CD4-positive, alpha-beta T cell (primary cell): ENCODE measurements around the gene HS6ST2. TPM values are rescaled to one million over a fixed set of nuclear protein-coding genes. Genes with fewer than 3 reads are reported as not detected.

Experiments
- ATAC-seq: fragments of 200-7000 bp; cut with Tn5 transposase; one replicate; pipeline ENCODE4 v1.10.0; 2022; ENCODE audit warnings: mild to moderate bottlenecking; ENCODE audit not compliant: poor library complexity
- CTCF ChIA-PET: fragments of 350-600 bp; sonication (Branson Sonifier 250); formaldehyde crosslinking; loops from one replicate; lab custom pipeline; 2021; ENCODE audit warnings: antibody characterized with exemption, inconsistent platforms; lab: Charles Lee
- POLR2A ChIA-PET: fragments of 350-600 bp; sonication (Branson Sonifier 250); formaldehyde crosslinking; loops from one replicate; lab custom pipeline; 2021; ENCODE audit warnings: antibody characterized with exemption, inconsistent platforms; lab: Charles Lee
- DNase-seq, 14 experiments: peaks; one replicate each; pipeline ENCODE4 v3.0.0-alpha.2; 2013 to 2020; ENCODE audit warnings: mixed read lengths in 2 of 14
- H3K27ac ChIP-seq, 2 donors: one replicate each; pipeline versions ENCODE4 v1.5.1 to v1.7.0; 2013; ENCODE audit warnings: low read length in 2 of 2, low read depth in 1 of 2, mild to moderate bottlenecking in 1 of 2
- H3K27me3 ChIP-seq, 2 experiments: 1 replicate in 1 of 2; 2 replicates in 1 of 2; pipeline versions ENCODE4 v1.6.1 to v1.7.0; 2013; ENCODE audit warnings: low read length in 2 of 2, control low read depth in 1 of 2, mild to moderate bottlenecking in 1 of 2, moderate library complexity in 1 of 2; ENCODE audit not compliant: insufficient read depth in 2 of 2, control insufficient read depth in 1 of 2
- H3K36me3 ChIP-seq: one replicate; pipeline ENCODE4 v1.6.1; 2013; ENCODE audit warnings: low read length, control low read depth; ENCODE audit not compliant: insufficient read depth
- H3K4me1 ChIP-seq: one replicate; pipeline ENCODE4 v1.6.1; 2013; ENCODE audit warnings: low read length, control low read depth; ENCODE audit not compliant: insufficient read depth
- H3K4me3 ChIP-seq: one replicate; pipeline ENCODE4 v1.5.1; 2013; ENCODE audit warnings: mild to moderate bottlenecking, low read length, moderate library complexity
- H3K9me3 ChIP-seq, 2 experiments: 1 replicate in 1 of 2; 2 replicates in 1 of 2; pipeline versions ENCODE4 v1.6.1 to v1.7.0; 2013; ENCODE audit warnings: low read length in 2 of 2, mild to moderate bottlenecking in 2 of 2, control low read depth in 1 of 2, moderate library complexity in 1 of 2; ENCODE audit not compliant: control insufficient read depth in 1 of 2, insufficient read depth in 1 of 2
- H3K27ac Mint-ChIP-seq: one replicate; pipeline ENCODE4 v1.8.0; 2020; ENCODE audit warnings: mixed read lengths
- H3K27me3 Mint-ChIP-seq: one replicate; pipeline ENCODE4 v1.8.0; 2021; ENCODE audit warnings: mixed read lengths
- H3K36me3 Mint-ChIP-seq: one replicate; pipeline ENCODE4 v1.8.0; 2021; ENCODE audit warnings: low read depth, mixed read lengths
- H3K4me1 Mint-ChIP-seq: one replicate; pipeline ENCODE4 v1.8.0; 2021; ENCODE audit warnings: low read depth, mixed read lengths
- H3K4me3 Mint-ChIP-seq: one replicate; pipeline ENCODE4 v1.8.0; 2020; ENCODE audit warnings: mild to moderate bottlenecking, mixed read lengths
- H3K9me3 Mint-ChIP-seq: one replicate; pipeline ENCODE4 v1.8.0; 2020; ENCODE audit warnings: mixed read lengths
- CTCF ChIP-seq: fragments of 200-600 bp; IDR thresholded peaks from one replicate; pipeline ENCODE4 v1.8.0; 2022; ENCODE audit warnings: antibody characterized with exemption, mild to moderate bottlenecking
- intact Hi-C, 2 experiments: fragments of 100-400 bp; cut with DNase I in 1 of 2; cut with micrococcal nuclease in 1 of 2; formaldehyde crosslinking; loops; one replicate each; pipeline versions ENCODE4 v1.15.1 to v1.9.0; 2023 to 2025; cut with DNase I, micrococcal nuclease
- total RNA-seq, 174 experiments: library from RNA in 2 of 174; stranded (reverse) in 2 of 174; gene quantifications; one replicate each; pipeline ENCODE4 v1.2.3 and lab custom pipeline; 2021 to 2026

HS6ST2 gene
- total RNA-seq, 2 experiments from 2014 or later = not detected

DNA sequence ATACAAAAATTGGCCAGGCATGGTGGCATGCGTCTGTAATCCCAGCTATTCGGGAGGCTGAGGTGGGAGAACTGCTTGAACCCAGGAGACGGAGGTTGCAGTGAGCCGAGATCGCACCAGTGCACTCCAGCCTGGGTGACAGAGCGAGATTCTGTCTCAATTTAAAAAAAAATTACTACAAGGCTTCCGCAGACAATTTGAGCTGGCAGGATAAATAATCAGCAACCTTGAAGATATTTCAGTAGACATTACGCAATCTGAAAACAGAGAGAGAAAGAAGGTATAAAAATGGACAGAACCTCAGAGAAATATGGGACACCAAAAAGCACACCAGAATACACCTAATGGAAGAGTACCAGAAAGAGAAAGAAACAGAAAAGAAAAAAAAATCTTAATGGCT, 25.3 kb downstream of the HS6ST2 start:
- CTCF ChIA-PET = no interaction called here
- H3K4me1 Mint-ChIP-seq = no peaks in the 10 kb centered on the region
- intact Hi-C loops = no loop called here

GRCh38 chrX:132924426-132924825, 34.0 kb downstream of the HS6ST2 start:
- TF ChIP-seq CTCF = no peak
- no peaks in the 10 kb centered on the region for H3K36me3 ChIP-seq
- ChIA-PET POLR2A (no interaction called here), CTCF (no interaction called here)
- no peaks in the 10 kb centered on the region for H3K9me3 Mint-ChIP-seq
- DNase-seq = no peak
- ATAC-seq = no peak
- H3K27me3 ChIP-seq = no peaks in the 10 kb centered on the region
- H3K27ac ChIP-seq = no peak overlapping the region
- H3K4me3 ChIP-seq = no peak overlapping the region
- no peaks in the 10 kb centered on the region for H3K4me1 ChIP-seq
- no peaks in the 10 kb centered on the region for H3K9me3 ChIP-seq
- no peaks in the 10 kb centered on the region for H3K36me3 Mint-ChIP-seq
- intact Hi-C loops = no loop called here
- H3K4me3 Mint-ChIP-seq = no peak overlapping the region
- no peak overlapping the region for H3K27ac Mint-ChIP-seq
- H3K4me1 Mint-ChIP-seq = no peaks in the 10 kb centered on the region
- H3K27me3 Mint-ChIP-seq = no peaks in the 10 kb centered on the region

More for the DNA sequence above, 25.3 kb downstream of the HS6ST2 start:
- no peak for TF ChIP-seq CTCF
- no peaks in the 10 kb centered on the region for H3K36me3 ChIP-seq
- no peak for ATAC-seq
- no peak overlapping the region for H3K27ac ChIP-seq
- DNase-seq = no peak
- H3K9me3 ChIP-seq = no peaks in the 10 kb centered on the region
- H3K27me3 Mint-ChIP-seq = no peaks in the 10 kb centered on the region
- H3K4me1 ChIP-seq = no peaks in the 10 kb centered on the region
- no peak overlapping the region for H3K27ac Mint-ChIP-seq
- no peaks in the 10 kb centered on the region for H3K36me3 Mint-ChIP-seq
- no peaks in the 10 kb centered on the region for H3K9me3 Mint-ChIP-seq
- POLR2A ChIA-PET = no interaction called here
- no peak overlapping the region for H3K4me3 ChIP-seq
- H3K4me3 Mint-ChIP-seq = no peak overlapping the region
- peaks cover 0 to 4% of the 10 kb centered on the region in 2 experiments for H3K27me3 ChIP-seq

DNA sequence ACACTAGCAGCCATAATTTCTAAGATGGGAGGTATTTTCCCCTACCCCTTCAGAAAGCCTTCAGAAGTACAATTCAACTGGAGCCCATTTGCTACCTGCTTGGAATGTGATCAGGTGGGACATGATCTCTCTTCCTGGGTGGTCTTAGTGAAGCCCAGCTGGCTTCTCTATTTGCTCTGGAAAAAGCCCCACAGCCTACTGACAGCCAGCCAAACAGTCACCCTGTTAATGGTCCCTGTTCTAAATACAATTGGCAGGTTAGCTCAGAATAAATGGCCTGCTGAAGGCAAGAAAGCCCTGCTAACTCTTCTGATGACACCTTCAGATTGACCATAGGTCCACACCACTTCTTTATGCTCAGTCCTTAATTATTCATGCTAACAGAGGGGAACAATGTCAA, 39.9 kb downstream of the HS6ST2 start:
- no peak for DNase-seq
- ChIA-PET POLR2A (no interaction called here), CTCF (no interaction called here)
- Histone ChIP-seq H3K27ac (no peak overlapping the region), H3K36me3 (no peaks in the 10 kb centered on the region), H3K9me3 (no peaks in the 10 kb centered on the region), H3K4me1 (no peaks in the 10 kb centered on the region), H3K27me3 (no peaks in the 10 kb centered on the region), H3K4me3 (no peak overlapping the region)
- Mint-ChIP-seq H3K4me3 (no peak overlapping the region), H3K4me1 (no peaks in the 10 kb centered on the region), H3K27ac (no peak overlapping the region), H3K9me3 (no peaks in the 10 kb centered on the region), H3K27me3 (peaks cover 4% of the 10 kb centered on the region), H3K36me3 (no peaks in the 10 kb centered on the region)
- intact Hi-C loops = no loop called here
- no peak for ATAC-seq
- no peak for TF ChIP-seq CTCF
